Left lung (tissue), 10 donors: ENCODE data around the gene TRAF7. TPM values are rescaled to one million over a fixed set of nuclear protein-coding genes. Genes with fewer than 3 reads are reported as not detected.

Experiments
- ATAC-seq: fragments of 200-7000 bp; cut with Tn5 transposase; one replicate; pipeline ENCODE4 v1.9.1; 2020; ENCODE audit warnings: moderate library complexity
- DNase-seq, 4 donors: peaks; one replicate each; pipeline ENCODE4 v3.0.0-alpha.2; 2013 to 2020
- H3K27ac ChIP-seq, 2 donors: fragments of 200-600 bp; sonication (generic) in 1 of 2; one replicate each; pipeline versions ENCODE4 v1.5.0 to v1.8.0; 2020 to 2021
- H3K27me3 ChIP-seq, 2 donors: fragments of 200-600 bp; sonication (generic) in 1 of 2; one replicate each; pipeline versions ENCODE4 v1.5.0 to v1.8.0; 2020 to 2021
- H3K36me3 ChIP-seq, 2 donors: fragments of 200-600 bp; sonication (generic) in 1 of 2; one replicate each; pipeline versions ENCODE4 v1.5.0 to v1.8.0; 2020 to 2021
- H3K4me1 ChIP-seq, 2 donors: fragments of 200-600 bp; one replicate each; pipeline ENCODE4 v1.8.0; 2021
- H3K4me3 ChIP-seq, 2 donors: fragments of 200-600 bp; sonication (generic) in 1 of 2; one replicate each; pipeline versions ENCODE4 v1.5.0 to v1.8.0; 2020 to 2021; ENCODE audit warnings: mild to moderate bottlenecking in 1 of 2
- H3K9me3 ChIP-seq, 2 donors: fragments of 200-600 bp; sonication (generic) in 1 of 2; one replicate each; pipeline versions ENCODE4 v1.5.0 to v1.8.0; 2020 to 2021
- CTCF ChIP-seq, 2 donors: fragments of 200-600 bp; sonication (generic) in 1 of 2; IDR thresholded peaks; one replicate each; pipeline versions ENCODE4 v1.5.0 to v1.8.0; 2021; ENCODE audit warnings: antibody characterized with exemption in 2 of 2
- intact Hi-C, 2 donors: fragments of 100-400 bp; cut with DNase I; formaldehyde crosslinking; loops; one replicate each; pipeline versions ENCODE4 v1.11.2 to v1.14.2; 2022
- polyA plus RNA-seq, 6 donors: library from polyadenylated mRNA; unstranded; fragments of 120-200 nt; gene quantifications; one replicate each; pipeline ENCODE4 v1.2.1, GENCODE V29; 2013; ENCODE audit not compliant: insufficient read length in 6 of 6
- total RNA-seq, 2 donors: library from RNA; stranded (reverse); fragmentation: NEBNext Ultra II Directional; extraction: Animal tissue kit (Norgen Biotek cat#: 25700); gene quantifications; one replicate each; pipeline ENCODE4 v1.2.1, GENCODE V29; 2021
- donor health status: DM: no; HTN: yes; CAD: no.
- donor health status: DM: no; HTN: no; CAD: no.

Gene TRAF7
- total and polyA plus RNA-seq, 8 donors, result 48.6 to 88.1 (median 55.0) TPM

- H3K27me3 ChIP-seq, result no peaks in the 10 kb centered on the region
- DNase-seq, result no peak
- H3K4me1 ChIP-seq, result peaks cover 29 to 52% of the 10 kb centered on the region in 2 donors
- no peak for ATAC-seq
- peaks cover 0 to 58% of the 10 kb centered on the region in 2 donors for H3K36me3 ChIP-seq
- H3K4me3 ChIP-seq, result no peak overlapping the region
- H3K9me3 ChIP-seq, result no peaks in the 10 kb centered on the region
- TF ChIP-seq CTCF (IDR thresholded peaks at IDR 0.05), result no peak
- intact Hi-C loops, result no loop called here
- no peak overlapping the region for H3K27ac ChIP-seq
Measured at GRCh38 chr16:2210009-2210332, 54.4 kb downstream of the TRAF7 start.

- peaks cover 0 to 58% of the 10 kb centered on the region in 2 donors for H3K36me3 ChIP-seq
- H3K4me3 ChIP-seq, result no peak within 1 kb of the TSS
- H3K27me3 ChIP-seq, result no peaks in the 10 kb centered on the region
- intact Hi-C loops, result no loop called here
- peaks cover 29 to 53% of the 10 kb centered on the region in 2 donors for H3K4me1 ChIP-seq
- H3K9me3 ChIP-seq, result no peaks in the 10 kb centered on the region
- ATAC-seq (no peak), DNase-seq (no peak)
- H3K27ac ChIP-seq, result no peak within 1 kb of the TSS
- no peak for TF ChIP-seq CTCF (IDR thresholded peaks at IDR 0.05)
Measured at GRCh38 chr16:2210386-2211365, 55.1 kb downstream of the TRAF7 start, which contains the start of gene BRICD5. TSS of gene BRICD5 (minus strand) at chr16:2210863. CDS start at chr16:2210833, 30 bp downstream.

- ATAC-seq (no peak), DNase-seq (no peak)
- Histone ChIP-seq H3K9me3 (no peaks in the 10 kb centered on the region), H3K4me3 (no peak overlapping the region), H3K27me3 (no peaks in the 10 kb centered on the region), H3K27ac (peak overlapping the region; percentile 8 to 68), H3K4me1 (peaks cover 21 to 47% of the 10 kb centered on the region in 2 donors), H3K36me3 (peaks cover 0 to 55% of the 10 kb centered on the region in 2 donors)
- intact Hi-C loops, result no loop called here
- no peak for TF ChIP-seq CTCF (IDR thresholded peaks at IDR 0.05)
Measured at GRCh38 chr16:2211923-2212347, 56.4 kb downstream of the TRAF7 start.

GRCh38 chr16:2212362-2213324 lies 57.1 kb downstream of the TRAF7 start:
- DNase-seq, result peak in 2 of 4 donors; percentile 59 to 82
- peaks cover 0 to 48% of the 10 kb centered on the region in 2 donors for H3K36me3 ChIP-seq
- peaks cover 21 to 41% of the 10 kb centered on the region in 2 donors for H3K4me1 ChIP-seq
- H3K9me3 ChIP-seq, result no peaks in the 10 kb centered on the region
- H3K27ac ChIP-seq, result peak overlapping the region; percentile 8 to 68
- intact Hi-C loops, result no loop called here
- peak; percentile 32 for ATAC-seq
- TF ChIP-seq CTCF (IDR thresholded peaks at IDR 0.05), result no peak
- H3K4me3 ChIP-seq, result peak overlapping the region in 1 of 2 donors; percentile 87
- H3K27me3 ChIP-seq, result no peaks in the 10 kb centered on the region
